Calu3 (cell line): ENCODE data around the gene FBXO40. TPM values are rescaled to one million over a fixed set of nuclear protein-coding genes. Genes with fewer than 3 reads are reported as not detected.

Experiments used
- BruUV-seq: library from RNA; stranded (reverse); fragments of 400-500 nt; replicated peaks from 2 replicates; lab custom pipeline; 2021; lab: Mats Ljungman, UMichigan
- CTCF ChIA-PET: fragments of 300-600 bp; sonication (Branson Sonifier 250); formaldehyde crosslinking; loops from one replicate; lab custom pipeline; 2022; ENCODE audit warnings: antibody characterized with exemption; lab: Charles Lee
- DNase-seq: peaks from one replicate; pipeline ENCODE4 v3.0.0; 2022
- H3K27ac Mint-ChIP-seq: one replicate; pipeline ENCODE4 v1.8.0; 2022; ENCODE audit warnings: mixed read lengths; ENCODE audit not compliant: unreplicated experiment
- H3K27me3 Mint-ChIP-seq: one replicate; pipeline ENCODE4 v1.8.0; 2022; ENCODE audit warnings: mixed read lengths; ENCODE audit not compliant: unreplicated experiment
- H3K36me3 Mint-ChIP-seq: one replicate; pipeline ENCODE4 v1.8.0; 2022; ENCODE audit warnings: mild to moderate bottlenecking, moderate library complexity, mixed read lengths; ENCODE audit not compliant: insufficient read depth, unreplicated experiment
- H3K4me1 Mint-ChIP-seq: one replicate; pipeline ENCODE4 v1.8.0; 2022; ENCODE audit warnings: mild to moderate bottlenecking, low read depth, mixed read lengths; ENCODE audit not compliant: unreplicated experiment
- H3K4me3 Mint-ChIP-seq: one replicate; pipeline ENCODE4 v1.8.0; 2022; ENCODE audit warnings: mild to moderate bottlenecking, low read depth, moderate library complexity, mixed read lengths; ENCODE audit not compliant: unreplicated experiment
- H3K9me3 Mint-ChIP-seq: one replicate; pipeline ENCODE4 v1.8.0; 2022; ENCODE audit warnings: low read depth, mixed read lengths; ENCODE audit not compliant: unreplicated experiment
- CTCF ChIP-seq: fragments of 200-600 bp; IDR thresholded peaks from one replicate; pipeline ENCODE4 v1.8.0; 2022; ENCODE audit warnings: antibody characterized with exemption; ENCODE audit not compliant: unreplicated experiment
- intact Hi-C: fragments of 100-400 bp; cut with micrococcal nuclease; formaldehyde crosslinking; loops from one replicate; pipeline ENCODE4 v1.10.0; 2022; ENCODE audit not compliant: unreplicated experiment
- total RNA-seq: library from RNA; stranded (reverse); gene quantifications from 2 replicates; pipeline ENCODE4 v1.2.3, GENCODE V29; 2022

The FBXO40 gene
- total RNA-seq, 1 experiment from 2014 or later: not detected

DNA sequence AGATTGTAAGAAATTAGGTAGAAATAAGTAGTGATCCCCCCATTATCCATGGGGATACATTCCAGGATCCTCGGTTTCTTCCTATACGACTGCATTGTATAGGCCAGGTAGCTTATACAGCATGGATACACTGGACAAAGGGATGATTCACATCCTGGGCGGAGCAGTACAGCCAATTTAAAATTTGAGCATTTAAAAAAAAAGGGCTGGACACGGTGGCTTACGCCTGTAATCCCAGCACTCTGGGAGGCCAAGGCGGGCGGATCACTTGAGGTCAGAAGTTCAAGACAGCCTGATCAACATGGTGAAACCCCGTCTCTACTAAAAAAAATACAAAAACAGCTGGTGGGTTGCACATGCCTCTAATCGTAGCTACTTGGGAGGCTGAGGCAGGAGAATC is 26.4 kb upstream of the FBXO40 start:
- TF ChIP-seq CTCF: no peak
- Mint-ChIP-seq H3K4me3 (no peak overlapping the region), H3K27me3 (no peaks in the 10 kb centered on the region), H3K4me1 (no peaks in the 10 kb centered on the region), H3K36me3 (no peaks in the 10 kb centered on the region), H3K9me3 (no peaks in the 10 kb centered on the region), H3K27ac (no peak overlapping the region)
- no peak for DNase-seq
- BruUV-seq: no TSS peak
- CTCF ChIA-PET: interaction anchor here (0.7 kb wide), 1 partner anchor 176 kb away, joined by 3 read pairs; no protein-coding TSS in a partner anchor
- intact Hi-C loops: no loop called here

GRCh38 chr3:121567649-121568048 is 25.5 kb upstream of the FBXO40 start, which contains the start of gene ARGFX:
Gene ARGFX (plus strand): TSS chr3:121567949. CDS start chr3:121570714, 2,765 bp downstream.
- Mint-ChIP-seq H3K36me3 (no peaks in the 10 kb centered on the region), H3K4me3 (no peak within 1 kb of the TSS), H3K27me3 (no peaks in the 10 kb centered on the region), H3K27ac (no peak within 1 kb of the TSS), H3K9me3 (no peaks in the 10 kb centered on the region), H3K4me1 (no peaks in the 10 kb centered on the region)
- no TSS peak for BruUV-seq
- no peak for TF ChIP-seq CTCF
- DNase-seq: no peak
- CTCF ChIA-PET: no interaction called here
- intact Hi-C loops: no loop called here

DNA sequence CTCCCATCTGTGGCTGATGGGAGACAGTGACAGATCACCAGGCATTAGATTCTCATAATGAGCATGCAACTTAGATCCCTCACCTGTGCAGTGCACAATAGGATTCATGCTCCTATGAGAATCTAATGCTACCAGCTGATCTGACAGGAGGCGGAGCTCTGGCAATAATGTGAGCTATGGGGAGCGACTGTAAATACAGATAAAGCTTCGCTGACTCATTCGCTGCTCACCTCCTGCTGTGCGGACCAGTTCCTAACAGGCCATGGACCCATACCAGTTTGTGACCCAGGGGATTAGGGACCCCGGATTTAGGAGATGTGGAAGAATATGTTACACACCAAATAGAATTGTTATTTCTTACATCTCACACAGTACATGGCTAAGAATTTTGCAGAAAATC is 18.7 kb upstream of the FBXO40 start:
- BruUV-seq: no TSS peak
- Mint-ChIP-seq H3K36me3 (no peaks in the 10 kb centered on the region), H3K27ac (no peak overlapping the region)

GRCh38 chr3:121581691-121582090 is 11.5 kb upstream of the FBXO40 start:
- intact Hi-C loops: no loop called here
- Mint-ChIP-seq H3K9me3 (no peaks in the 10 kb centered on the region), H3K4me1 (no peaks in the 10 kb centered on the region), H3K27me3 (peaks cover 33% of the 10 kb centered on the region), H3K36me3 (no peaks in the 10 kb centered on the region), H3K27ac (no peak overlapping the region), H3K4me3 (no peak overlapping the region)
- no TSS peak for BruUV-seq
- CTCF ChIA-PET: no interaction called here
- TF ChIP-seq CTCF: no peak
- DNase-seq: no peak

More for the DNA sequence above, 18.7 kb upstream of the FBXO40 start:
- intact Hi-C loops: no loop called here
- CTCF ChIA-PET: interaction anchor here (0.6 to 1.0 kb wide), 3 partner anchors 15 to 797 kb away, joined by 3 to 6 read pairs (median 4); no protein-coding TSS in a partner anchor
- Mint-ChIP-seq H3K4me3 (no peak overlapping the region), H3K27me3 (no peaks in the 10 kb centered on the region), H3K9me3 (no peaks in the 10 kb centered on the region), H3K4me1 (no peaks in the 10 kb centered on the region)
- peak; percentile 66 for DNase-seq
- no peak for TF ChIP-seq CTCF
